ENCODE data around the gene SNTG2.

SNTG2 gene

GRCh38 chr2:953975-954686 lies 3.5 kb downstream of the SNTG2 start:
- peak; percentile 49 for DNase-seq

DNA sequence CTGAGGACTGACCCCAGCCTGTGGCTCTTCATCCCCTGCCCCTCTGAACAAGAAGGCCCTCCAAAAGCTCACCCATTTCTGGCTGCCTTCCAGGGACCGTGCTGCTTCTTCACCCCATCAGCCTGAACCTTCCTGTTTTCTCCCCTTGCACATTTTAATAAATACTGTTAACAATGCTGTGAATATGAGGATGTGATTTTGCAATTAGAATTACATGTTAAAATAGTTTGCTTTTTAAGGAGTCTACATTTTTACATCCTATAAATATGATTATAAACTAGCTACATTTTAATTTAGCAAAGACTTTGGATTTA lies 4.0 kb downstream of the SNTG2 start:
- no peak for DNase-seq

- DNase-seq: no peak
These were observed 5.4 kb downstream of the SNTG2 start for GRCh38 chr2:955829-956731.

- DNase-seq: no peak
These were observed 8.8 kb downstream of the SNTG2 start for GRCh38 chr2:959457-959856.

- no peak for DNase-seq
These were observed 9.6 kb downstream of the SNTG2 start for GRCh38 chr2:960061-960736.

DNA sequence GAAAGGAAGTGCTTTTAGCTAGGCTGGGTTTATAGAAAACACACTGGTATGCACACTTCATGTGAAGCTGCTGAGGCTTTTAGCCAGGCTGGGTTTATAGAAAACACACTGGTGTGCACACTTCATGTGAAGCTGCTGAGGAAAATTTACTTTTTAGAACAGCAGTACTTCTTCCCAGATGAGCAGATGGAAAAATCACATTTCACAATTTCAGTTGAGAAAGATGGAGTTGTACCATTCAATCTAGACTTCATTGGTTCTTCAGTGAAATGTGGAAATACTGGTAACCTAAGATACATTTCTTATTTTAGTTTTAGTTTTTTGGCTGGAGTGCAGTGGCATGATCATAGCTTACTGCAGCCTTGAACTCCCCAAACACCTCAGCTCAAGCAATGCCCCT lies 11.1 kb downstream of the SNTG2 start:
- DNase-seq: no peak

GRCh38 chr2:963876-964275 lies 13.2 kb downstream of the SNTG2 start:
- DNase-seq: no peak

DNA sequence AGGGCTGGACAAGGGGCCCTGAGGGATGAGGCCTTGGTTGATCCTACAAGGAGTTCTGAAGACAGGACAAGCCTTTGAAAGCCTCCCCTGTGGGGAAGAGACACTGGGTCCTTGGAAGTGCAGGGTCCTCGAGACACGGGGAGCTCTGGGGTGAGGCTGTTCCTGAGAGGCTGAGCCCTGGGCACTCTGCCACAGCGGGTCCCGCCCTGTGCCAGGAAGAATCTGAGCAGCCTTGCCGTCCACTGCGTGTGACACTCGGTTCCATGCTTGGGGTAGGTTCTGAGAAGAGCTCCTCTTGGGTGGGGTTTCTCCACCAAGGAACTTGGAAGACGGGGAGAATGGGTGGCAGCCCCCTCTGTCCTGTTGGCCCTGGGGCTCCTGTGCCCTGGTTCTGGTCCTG lies 13.9 kb downstream of the SNTG2 start:
- DNase-seq: no peak

DNA sequence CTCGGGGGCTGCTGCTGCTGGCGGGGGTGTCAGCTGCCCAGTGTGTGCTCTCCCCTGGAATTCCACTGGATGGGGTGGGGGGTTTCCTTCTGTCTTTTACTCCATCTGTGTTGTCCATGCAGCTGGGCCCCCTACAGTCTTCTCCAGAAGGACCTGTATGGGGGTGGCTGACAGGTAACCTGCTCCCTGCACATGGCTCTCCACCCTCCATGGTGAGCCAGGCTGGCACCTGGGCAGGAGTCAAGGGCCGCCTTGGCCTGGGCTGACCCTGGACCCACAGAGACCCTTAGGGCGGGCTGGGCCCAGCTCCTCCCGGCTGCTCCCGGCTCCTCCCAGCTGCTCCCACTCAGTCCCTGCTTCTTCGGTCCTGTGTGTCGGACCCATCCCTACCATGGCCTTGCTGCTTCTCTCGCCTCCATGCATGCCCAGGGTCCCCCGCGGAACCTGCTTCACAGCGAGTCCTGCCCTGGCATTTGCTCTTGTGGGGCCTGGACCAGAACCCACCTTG lies 15.0 kb downstream of the SNTG2 start:
- DNase-seq: no peak

DNA sequence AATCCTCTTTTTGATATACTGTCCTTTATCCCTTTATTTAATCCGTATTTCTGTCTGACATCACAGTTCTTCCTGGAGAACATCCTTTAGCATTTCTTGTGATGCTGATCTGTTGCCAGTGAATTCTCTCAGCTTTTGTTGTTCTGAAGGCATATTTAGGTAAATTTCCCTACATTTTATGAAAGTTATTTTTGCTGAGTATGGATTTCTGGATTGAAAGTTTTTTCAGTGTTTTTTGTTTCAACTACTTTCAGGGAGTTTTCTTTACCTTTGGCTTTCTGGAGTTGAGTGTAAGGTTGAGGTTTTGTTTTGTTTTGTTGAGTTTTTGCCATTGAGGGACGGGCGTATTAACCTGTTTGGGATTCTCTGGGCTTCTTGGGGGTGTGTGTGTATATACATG lies 22.5 kb downstream of the SNTG2 start:
- DNase-seq: no peak

- DNase-seq: no peak
These were observed 23.4 kb downstream of the SNTG2 start for GRCh38 chr2:974054-974453.

DNA sequence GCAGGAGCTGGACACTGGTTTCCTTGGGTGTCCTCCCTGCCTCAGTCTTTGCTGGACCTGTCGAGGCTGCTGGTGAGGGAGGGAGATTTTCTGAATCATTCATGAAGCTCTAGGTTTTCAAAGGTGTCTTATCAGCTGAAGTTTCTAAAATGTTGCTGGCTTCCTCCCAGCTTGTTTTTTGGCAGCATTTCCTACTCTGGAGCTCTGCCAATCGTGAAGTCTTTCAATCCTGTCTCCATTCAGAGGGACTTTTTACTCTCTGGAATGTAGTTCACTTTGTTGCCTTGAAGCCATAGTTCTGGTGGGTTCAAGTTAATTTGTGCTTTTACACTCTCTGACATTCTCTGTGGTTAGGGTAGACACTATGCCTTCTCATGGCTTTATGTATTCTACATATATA lies 23.9 kb downstream of the SNTG2 start:
- DNase-seq: peak; percentile 46

GRCh38 chr2:975095-975494 lies 24.4 kb downstream of the SNTG2 start:
- DNase-seq: no peak

- DNase-seq: no peak
These were observed 28.6 kb downstream of the SNTG2 start for GRCh38 chr2:979069-979928.

DNA sequence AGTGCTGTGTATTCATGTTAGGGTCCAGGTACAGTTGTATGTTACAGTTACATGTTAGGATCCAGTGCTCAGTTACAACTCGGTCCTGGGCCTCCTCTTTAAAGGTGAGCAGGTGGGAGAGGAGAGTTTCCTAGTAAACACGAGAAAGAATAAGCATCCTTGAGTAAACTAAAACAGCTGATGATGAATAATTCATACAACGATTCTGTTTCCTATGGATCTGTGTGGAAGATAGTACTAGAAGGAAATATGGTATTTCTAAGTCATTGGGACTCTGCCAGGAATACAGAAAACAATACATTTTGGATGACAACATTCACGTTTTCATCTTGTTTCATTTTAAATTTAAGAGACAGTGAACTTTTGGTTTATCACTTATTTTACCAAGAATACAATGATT lies 29.5 kb downstream of the SNTG2 start:
- no peak for DNase-seq

DNA sequence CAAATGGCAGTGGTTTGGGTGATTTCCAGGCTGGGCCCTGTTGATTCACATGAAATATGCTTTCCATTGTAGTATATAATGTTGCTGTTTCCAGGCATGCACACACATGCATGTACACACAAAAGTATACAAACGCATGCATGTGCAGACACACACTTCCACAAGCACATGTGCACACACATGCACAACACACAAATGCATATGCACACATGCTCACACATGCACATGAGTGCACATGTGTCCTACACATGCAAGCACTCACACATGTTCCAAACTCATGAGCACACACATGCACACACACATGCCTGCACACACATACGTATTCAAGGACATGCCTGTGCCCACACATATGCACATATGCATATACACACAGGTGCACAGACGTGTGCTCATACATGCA lies 30.6 kb downstream of the SNTG2 start:
- DNase-seq: no peak

DNA sequence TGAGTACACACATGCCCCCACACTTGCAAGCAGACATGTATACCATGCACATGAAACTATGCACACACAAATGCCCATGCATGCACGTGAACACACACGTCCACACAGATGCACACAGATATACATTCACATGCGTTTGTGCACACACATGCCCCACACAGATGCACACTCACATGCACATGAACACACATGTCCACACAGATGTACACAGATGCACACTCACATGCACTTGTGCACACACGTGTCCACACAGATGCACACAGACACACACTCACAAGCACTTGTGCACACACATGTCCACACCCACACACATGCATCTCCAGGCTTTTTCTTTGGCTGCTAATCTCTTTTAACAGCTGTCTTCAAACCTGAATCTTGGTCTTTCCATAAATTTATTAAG lies 31.1 kb downstream of the SNTG2 start:
- DNase-seq: no peak

- no peak for DNase-seq
These were observed 34.8 kb downstream of the SNTG2 start for GRCh38 chr2:985317-985898.

DNA sequence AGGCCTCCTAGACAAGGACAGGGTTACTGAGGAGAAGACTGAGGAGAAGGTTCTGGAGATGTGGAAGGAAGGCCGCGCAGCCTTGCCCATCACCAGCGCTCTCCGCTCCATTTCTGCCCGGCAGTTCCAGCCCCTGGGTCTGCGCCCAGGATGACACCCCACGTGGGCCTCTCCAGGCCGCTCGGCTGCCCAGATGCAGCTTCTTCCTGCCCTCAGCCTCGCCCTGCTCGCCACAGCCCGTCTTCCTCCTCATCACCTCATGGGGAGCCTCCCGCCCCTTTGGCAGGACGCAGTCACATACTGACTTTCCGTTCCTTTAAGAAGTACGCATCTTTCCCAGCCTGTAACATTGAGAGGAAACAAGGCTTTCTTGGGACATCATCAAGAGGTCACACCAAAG lies 37.1 kb downstream of the SNTG2 start:
- no peak for DNase-seq

- DNase-seq: no peak
These were observed 39.3 kb downstream of the SNTG2 start for GRCh38 chr2:989781-990467.

DNA sequence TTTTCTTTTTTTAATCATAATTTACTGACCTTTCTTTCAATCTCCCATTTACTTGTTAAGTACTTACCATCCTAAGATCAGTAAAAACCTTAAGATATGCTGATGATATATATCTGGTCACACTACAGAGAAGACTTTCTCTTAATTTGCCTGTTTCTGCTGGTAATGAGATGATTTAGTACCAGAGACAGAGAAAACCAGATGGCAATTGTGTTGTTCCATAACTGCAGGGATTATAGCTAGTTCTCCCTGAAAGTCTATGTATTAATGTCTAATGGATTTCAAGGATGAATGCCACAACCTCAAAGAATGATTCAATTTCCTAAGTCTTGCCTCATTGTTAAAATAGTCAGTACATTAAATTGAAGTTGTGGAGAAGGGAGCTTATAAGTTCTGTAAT lies 40.3 kb downstream of the SNTG2 start:
- no peak for DNase-seq

Measured in fibroblast of skin of back (primary cell).